ENCODE results near the gene PXMP2.

The PXMP2 gene

DNA sequence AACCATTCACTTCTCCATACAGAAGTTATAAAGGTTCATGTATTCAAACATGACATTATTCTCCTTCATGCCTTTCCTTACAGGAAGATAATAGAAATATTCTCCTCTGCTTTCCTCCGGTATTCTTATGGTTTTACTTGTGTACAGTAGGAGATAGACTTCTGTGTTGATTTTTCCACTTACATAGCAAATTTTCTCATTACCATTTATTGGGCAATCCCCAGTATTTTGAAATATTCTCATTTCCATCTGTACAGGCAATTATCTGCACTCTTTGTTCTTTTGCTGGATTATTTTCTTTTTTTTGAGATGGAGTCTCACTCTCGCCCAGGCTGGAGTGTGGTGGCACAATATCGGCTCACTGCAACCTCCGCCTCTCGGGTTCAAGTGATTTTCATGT lies 11.0 kb downstream of the PXMP2 start:
- no peak for DNase-seq

DNA sequence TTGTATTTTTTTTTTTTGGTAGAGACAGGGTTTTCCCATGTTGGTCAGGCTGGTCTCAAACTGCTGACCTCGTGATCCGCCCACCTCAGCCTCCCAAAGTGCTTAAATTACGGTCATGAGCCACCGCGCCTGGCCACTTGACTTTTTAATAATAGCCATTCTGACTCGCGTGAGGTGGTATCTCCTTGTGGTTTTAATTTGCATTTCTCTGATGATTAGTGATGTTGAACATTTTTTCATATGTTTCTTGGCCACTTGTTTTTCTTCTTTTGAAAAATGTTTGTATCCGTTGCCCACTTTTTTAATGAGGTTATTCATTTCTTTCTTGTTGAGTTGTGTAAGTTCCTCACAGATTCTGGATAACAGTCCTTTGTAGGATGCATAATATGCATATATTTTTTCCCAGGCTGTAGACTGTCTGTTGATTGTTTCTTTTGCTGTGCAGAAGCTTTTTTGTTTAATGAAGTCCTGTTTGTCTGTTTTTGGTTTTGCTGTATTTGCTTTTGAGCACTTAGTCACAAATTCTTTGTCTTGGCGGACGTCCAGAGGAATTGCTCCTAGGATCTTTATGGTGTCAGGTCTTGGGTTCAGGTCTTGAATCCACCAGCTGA lies 12.9 kb downstream of the PXMP2 start:
- no peak for DNase-seq

DNA sequence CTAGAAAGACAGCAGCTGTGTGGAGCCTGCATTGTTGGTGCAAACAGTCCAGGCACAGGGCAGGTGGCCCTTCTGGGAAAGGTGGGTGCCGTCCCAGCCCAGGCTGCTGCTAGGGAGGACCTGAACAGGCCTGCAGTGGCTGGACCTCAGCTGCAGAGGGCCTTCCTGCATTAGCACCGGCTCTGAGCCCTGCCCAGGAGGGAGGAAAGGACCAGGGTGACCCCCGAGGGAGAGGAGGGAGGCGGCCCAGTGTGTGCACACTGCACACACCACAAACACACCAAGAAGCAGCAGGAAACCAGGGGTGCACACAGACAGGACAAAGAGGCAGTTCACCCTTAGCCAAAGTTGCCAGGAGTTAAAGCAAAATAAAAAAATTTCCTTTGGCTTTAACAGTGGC lies 15.3 kb downstream of the PXMP2 start:
- DNase-seq = no peak

DNA sequence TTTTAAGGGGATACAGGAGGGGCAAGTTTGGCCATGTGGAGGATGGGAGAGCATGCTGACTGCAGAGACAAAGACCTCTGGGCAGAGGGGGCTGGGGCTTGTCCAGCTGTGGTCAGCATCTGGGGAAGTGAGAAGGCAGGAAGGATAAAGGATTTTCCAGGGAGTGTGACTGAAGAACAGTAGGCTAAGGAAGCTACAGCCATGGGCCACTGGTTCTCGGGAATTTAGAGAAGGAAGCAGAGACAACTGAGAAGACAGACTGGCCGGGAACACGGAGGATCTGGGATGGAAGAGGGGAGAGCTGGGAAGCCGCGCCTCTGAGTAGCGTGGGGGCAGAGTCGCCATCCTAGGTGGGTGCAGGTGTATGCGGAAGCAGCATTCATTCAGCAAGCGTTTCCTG lies 16.3 kb downstream of the PXMP2 start:
- DNase-seq = no peak

DNA sequence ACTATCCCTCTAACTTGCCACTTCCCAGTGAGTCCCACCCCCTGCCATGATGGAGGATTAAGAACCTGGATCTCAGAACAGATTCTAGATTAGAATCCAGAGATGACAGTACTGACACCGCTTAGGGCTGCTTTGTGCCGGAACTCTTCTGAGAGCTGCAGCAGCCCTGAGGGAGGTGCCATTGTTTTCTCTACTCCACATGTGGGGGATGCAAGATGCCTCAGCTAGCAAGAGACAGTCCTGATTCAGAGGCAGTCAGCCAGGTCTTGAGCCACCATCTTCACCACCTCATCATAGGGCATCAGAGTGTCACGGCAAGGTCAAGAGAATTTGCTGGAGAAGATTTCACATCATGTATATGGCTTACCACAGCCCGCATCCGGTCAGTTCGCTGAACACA lies 19.9 kb downstream of the PXMP2 start:
- no peak for DNase-seq

DNA sequence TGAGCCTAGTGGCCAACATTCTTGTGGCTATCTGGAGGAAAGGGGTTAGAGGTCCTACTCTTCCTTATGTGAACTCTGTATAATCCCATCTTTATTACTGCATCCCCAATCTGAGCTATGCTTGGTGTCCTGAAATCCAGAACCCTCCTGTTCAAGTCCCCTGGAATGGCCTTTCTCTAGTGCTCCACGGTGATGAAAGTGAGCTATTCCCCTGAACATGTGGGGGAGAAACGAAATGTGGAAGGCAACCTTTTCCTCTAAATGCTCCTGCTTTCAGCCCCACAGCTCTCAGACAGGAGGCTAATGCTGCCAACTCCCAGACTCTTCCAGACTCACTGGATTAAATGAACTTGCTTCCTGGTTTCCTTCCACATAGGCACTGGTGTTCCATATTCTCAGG lies 20.8 kb downstream of the PXMP2 start:
- DNase-seq = no peak

DNA sequence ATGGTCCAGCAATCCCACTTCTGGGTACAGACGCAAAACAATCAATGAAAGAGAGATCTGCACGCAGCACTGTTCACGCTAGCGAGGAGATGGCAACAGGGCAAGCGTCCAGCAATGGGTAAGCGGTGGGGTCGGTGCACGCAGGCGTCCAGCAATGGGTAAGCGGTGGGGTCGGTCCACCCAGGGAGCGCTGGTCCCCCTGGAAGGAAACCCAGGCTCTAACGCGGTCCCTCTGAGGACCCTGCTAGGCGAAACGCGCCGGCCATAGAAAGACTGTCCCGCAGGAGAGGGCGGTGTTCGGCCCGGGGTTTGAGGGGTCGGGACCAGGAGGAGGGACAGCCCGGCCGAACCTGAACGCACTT lies 22.6 kb downstream of the PXMP2 start:
- DNase-seq = no peak

DNA sequence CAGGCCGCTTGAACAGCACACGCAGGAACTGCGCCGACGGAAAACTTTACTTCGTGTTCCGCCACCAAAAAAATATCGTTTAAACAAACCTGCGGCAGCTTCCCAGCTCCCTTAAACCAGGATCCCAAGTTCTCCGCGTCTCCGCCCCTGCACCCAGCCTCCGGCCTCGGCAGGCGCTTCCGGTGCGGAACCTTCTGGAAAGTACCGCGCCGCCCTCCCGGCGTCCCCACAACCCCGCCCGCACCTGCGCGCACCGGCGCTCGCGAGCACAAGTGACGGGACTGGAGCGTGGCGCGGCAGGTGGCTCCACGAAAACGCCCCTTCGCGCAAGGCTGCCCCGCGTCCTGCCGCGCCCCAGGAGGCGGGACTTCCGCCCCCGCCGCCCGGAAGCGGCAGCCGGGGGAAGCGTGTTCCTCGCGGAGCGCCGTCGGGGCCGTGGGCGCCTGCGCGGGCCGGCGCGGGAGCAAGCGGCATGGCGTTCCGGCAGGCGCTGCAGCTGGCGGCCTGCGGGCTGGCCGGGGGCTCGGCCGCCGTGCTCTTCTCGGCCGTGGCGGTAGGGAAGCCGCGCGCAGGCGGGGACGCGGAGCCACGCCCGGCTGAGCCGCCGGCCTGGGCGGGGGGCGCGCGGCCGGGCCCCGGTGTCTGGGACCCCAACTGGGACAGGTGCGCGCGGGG lies 23.2 kb downstream of the PXMP2 start, which contains the start of gene PGAM5:
PGAM5 (plus strand) TSS at position 438 of the 675 bp plus-strand sequence; CDS start at position 473, 35 bp downstream.
- DNase-seq = peak; percentile 82 to 85

DNA sequence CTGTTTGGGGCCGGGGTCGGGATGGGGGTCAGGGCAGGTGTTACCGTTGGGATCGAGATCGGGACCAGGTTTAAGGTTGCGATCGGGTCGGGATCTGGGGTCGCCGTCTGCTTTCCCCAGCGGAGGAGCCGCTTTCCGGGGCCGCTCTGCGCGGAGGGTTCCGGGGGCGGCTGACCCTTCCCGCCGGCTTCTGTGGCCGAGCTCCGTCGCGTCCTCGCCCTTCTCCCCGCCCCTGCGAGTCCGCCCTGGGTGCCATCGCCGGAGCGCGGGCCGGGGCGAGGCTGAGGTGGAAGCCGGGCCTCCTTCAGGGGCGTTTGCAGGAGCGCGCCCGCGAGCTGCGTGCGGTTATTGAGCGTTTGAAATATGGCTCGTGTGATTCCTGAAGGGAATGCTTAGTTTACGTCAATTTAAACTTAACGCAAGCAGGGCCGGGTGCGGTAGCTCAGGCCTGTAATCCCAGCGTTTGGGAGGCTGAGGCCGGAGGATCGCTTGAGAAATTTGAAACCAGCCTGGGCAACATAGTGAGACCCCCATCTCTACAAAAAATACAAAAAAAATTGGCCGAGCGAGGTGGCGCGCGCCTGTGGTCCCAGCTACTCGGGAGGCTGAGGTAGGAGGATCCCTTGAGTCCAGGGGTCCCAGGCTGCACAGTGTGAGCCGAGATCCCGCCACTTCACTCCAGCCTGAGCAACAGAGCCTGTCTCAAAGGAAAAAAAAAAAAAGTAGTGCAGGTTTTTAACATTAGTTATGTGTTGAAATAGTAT lies 23.9 kb downstream of the PXMP2 start:
- DNase-seq = peak; percentile 31 to 33

DNA sequence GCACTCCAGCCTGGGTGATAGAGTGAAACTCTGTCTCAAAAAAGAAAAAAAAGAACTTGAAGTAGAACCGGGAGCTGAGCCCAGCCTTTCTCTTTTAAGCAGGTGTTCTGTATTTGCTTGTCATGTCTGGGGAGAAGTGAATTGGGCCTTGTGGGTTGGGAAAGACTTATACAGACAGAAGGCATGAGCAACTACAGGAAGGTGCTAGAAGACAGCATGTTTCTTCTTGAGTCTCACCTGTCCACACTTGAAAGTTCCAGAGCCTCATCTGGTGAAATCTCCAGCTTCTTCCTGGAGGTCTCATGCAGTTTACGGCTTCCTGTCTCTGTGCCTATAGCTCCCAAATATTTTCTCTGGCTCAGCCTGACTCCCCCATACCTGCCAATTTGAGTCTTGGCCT lies 25.7 kb downstream of the PXMP2 start:
- no peak for DNase-seq

DNA sequence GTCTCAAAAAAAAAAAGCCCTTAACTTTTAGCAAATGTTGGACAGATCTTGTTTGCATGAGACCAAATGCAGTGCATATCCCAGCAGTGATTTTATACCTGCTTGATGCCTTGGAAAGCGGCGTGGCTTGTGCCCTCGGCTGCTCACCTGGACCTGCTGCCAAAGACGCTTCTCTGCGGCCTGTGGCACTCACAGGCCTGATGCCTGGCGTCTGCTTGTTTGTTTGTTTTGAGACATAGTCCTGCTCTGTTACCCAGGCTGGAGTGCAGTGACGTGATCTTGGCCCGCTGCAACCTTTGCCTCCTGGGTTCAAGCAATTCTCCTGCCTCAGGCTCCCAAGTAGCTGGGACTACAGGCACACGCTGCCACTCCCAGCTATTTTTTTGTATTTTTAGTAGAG lies 28.5 kb downstream of the PXMP2 start:
- DNase-seq = no peak

DNA sequence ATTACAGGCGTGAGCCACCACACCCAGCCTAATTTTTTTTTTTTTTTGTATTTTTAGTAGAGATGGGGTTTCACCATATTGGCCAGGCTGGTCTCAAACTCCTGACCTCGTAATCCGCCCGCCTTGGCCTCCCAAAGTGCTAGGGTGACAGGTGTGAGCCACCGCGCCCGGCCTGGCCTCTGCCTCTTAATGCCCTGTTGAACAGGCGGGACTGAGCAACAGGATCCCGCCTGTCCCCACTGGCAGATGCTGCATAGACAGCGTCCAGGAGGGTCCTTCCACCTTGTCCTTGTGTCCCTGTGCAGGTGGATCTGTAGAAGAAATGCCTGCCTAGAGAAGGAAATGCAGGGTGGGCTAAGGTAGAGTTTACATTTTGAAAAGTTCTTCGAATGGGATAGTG lies 29.0 kb downstream of the PXMP2 start:
- DNase-seq = no peak

DNA sequence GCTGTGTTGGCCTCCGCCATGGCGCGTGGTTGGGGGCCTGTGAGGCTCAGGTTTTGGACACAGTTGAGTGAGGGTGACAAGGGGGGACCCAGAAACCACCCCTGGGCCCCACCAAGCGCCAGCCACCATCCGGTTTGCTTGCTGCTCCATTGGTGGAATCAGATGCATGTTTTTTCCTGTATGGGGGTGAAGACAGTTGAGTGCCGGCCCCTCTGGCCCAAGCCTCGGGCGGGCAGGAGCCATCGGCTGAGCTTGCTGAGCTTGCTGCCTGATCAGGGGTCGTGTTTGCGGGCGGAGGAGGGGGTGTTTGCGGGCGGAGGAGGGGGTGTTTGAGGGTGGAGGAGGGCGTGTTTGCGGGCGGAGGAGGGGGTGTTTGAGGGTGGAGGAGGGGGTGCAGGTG lies 29.6 kb downstream of the PXMP2 start:
- no peak for DNase-seq

DNA sequence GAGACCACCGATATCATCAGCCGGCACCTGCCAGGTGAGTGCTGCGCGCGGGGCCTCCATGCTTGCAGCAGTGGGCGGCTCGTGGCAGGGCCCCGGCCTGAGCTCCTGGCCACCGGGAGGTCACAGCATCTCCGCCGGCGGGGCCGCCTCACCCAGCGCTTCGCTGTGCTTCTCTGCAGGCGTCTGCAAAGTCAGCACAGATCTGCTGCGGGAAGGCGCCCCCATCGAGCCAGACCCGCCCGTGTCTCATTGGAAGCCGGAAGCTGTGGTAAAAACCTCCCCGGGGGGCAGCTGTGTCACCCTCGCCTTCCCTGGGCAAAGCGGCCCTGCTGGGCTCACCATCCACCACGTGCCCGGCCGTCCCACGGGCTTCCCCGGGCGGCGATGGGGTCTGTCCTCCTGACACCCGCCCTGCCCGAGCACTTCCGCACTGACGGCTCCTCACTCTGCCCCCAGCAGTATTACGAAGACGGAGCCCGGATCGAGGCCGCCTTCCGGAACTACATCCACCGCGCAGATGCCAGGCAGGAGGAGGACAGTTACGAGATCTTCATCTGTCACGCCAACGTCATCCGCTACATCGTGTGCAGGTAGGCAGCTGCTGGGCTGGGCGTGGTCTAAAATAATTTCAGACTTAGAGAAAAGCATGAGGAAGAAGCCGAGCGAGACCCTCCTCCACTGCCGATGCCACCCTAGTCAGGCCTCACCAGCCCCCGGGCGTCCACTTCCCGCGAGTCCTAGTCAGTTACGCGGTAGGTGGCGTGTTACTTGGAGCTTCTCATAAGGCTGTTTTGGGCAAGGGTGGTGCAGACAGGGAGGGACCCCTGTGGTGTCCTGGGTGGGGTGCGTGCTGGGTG lies 30.4 kb downstream of the PXMP2 start:
- DNase-seq = no peak

DNA sequence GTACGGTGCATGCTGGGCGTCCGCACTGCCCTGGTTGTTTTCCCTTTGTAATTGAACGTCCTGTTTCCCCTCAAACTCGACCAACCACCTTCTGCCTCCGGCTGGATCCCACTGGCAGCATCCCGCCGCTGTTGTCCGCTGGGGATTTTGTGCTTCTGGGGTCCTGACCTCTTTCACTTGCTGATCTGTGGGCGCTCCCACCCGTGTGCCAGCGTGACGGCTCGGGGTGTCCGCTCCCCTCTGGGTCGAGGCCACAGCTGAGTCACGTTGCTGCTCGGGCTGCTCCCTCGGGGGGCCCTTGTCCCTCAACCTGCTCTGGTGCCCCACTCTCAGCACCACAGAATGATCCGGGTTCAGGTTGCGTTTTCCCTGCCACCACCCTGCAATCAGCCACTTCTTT lies 31.3 kb downstream of the PXMP2 start:
- no peak for DNase-seq

DNA sequence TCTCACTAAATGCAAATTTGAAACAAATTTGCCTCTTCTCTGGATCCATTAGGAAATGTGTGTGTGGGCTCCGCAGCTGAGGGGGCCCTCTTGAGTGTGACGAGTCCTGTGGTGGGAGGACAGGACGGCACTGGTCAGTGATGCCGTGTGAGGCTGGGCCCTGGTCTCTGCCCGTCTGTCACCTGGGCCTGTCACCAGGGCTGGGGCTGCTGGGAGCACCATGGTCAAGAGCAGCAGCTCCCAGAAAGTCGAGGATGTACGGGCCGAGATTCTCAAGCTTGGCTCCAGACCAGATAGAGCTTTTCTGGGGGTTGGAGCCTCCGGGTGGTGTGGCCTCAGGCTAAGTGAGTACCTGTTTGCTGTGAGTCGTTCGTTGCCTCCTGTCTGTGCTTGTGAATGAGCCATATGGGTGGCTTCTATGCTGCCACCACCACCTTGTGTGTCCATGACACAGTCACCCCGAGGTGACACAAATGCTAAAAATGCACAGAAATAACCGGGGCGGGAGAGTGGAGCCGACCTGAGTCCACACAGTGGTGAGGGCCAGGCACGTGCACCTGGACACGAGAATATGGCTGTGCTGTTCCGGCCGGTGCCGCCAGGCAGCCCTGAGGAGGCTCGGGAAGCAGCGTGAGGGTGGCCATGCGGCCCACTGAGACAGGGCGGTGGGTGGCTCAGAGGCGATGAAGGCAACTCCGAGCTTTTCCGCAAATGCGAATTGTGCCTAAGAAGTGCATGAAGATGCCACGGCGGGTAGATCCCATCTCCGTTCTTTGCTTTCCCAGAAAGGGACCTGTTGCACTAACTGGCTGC lies 32.0 kb downstream of the PXMP2 start:
- no peak for DNase-seq

DNA sequence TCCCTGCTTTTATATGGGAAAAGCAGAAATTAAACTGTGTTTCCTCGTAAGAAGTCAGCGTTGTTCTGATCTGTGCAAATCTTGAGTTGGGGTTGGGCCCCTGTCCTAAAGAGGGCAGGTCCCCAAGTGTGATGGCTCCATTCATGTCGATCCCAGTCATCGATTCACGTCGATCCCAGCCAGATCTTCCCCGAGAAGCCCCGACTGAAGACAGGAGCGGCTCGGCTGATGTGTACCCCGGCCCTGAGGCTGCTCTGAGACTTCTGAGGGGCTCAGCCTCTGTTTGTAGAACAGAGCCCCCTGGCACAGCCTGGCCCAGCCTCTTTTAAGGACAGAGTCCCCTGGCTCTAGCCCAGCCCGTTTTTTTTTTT lies 32.6 kb downstream of the PXMP2 start:
- no peak for DNase-seq

DNA sequence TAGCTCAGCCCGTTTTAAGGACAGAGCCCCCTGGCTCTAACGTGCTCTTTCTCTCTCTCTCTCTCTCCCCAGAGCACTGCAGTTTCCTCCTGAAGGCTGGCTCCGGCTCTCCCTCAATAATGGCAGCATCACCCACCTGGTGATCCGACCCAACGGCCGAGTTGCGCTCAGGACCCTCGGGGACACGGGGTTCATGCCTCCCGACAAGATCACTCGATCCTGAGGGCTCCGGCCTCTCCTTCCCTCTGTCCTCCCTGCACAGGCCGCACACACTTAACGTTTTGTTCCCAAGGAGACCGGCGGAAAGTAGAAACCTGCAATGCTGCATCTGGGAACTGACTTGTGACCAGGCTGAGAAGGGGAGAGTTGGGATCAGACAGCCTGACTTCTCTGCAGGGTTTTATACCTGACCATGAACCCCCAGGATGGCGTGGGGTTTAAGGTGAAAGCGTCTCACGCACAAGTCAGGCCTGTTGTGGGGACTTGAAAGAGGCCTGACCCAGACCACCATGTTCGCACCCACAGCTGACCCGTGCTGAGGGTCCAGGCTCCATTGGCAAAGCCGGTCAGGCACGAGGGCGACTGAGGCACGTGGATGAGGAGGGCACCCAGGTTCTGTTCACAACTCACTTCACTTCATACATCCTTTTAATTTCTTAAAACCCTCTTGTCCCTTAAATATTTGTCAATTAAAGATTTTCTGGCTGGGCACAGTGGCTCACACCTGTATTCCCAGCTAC lies 33.4 kb downstream of the PXMP2 start:
- no peak for DNase-seq

DNA sequence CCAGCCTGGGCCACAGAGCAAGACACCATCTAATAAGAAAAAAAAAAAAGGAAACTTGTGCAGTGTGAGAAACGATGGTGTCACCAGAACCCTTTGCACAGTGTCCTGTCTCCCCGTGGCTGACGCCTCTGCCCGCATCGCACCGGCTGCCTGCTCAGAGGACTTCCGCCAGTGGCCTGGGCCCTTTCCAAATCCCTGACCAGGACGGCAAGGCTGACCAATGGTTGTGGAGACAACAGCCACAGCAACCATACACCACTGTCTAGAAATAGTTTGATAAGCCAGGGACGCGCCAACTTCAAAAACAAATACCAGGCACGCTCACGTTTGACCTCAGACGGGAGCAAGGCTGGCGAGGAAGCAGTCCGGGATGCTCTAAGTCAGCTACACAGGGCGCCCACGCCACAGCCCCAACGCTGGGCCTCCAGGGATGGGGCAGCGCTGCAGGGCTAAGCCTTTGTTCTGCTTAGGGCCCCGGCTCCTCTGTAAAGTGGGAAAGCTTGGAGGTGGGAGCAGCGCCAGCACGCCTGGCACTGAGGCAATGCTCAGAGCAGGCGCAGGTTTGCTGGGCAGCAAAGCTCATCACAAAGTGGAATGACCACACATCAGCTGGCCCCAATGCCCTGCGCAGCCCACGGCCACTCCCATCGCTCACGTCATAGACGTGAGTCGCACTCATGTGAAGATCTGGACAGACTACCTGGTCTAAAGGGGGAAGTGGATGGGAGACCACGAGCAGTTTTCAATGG lies 35.8 kb downstream of the PXMP2 start:
- no peak for DNase-seq

DNA sequence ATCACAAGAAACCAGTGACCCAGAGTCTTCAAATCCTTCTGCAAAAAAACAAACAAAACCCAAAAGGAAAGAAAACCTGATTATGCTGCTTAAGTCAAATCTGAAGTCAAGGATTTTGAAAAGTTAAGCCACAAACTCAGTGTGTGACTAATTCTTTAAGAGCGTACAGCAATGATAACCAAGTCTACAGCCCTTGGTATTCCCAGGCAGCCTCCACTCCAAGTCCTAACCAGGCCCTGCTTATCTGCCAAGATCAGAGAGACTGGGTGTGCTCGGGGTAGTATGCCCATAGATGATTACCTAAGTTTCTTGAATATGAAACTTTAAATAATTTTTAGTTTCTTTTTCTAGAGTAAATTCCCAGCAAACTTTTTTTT lies 36.4 kb downstream of the PXMP2 start:
- no peak for DNase-seq
